Stimulated activated naive B cell treated with anti-CD40 and anti-IgM and Interleukin-4, amounts not matched to agents 10 μg/mL and 1 μg/mL and 100 μg/mL, for 72 hours (primary cell): ENCODE data around the gene PDZRN4.
"Not testable (repeated sequence)": the region's sequence is repeated elsewhere in the genome, so short reads cannot be mapped to it uniquely, and the experiment has no call there.

ENCODE experiments used
- ATAC-seq, 2 donors: fragments of 150-1000 bp; cut with Tn5 transposase; replicated peaks; 2 replicates each; pipeline ENCODE4 v1.10.0; 2021; ENCODE audit warnings: moderate library complexity in 1 of 2
- DNase-seq: peaks from one replicate; pipeline ENCODE4 v3.0.0; 2021
- H3K27ac Mint-ChIP-seq: one replicate; pipeline ENCODE4 v1.8.0; 2022; ENCODE audit warnings: mild to moderate bottlenecking, mixed read lengths
- H3K27me3 Mint-ChIP-seq, 2 donors: one replicate each; pipeline ENCODE4 v1.8.0; 2022; ENCODE audit warnings: mixed read lengths in 2 of 2
- H3K36me3 Mint-ChIP-seq, 2 donors: one replicate each; pipeline ENCODE4 v1.8.0; 2022; ENCODE audit warnings: mixed read lengths in 2 of 2, mild to moderate bottlenecking in 1 of 2
- H3K4me1 Mint-ChIP-seq, 2 donors: one replicate each; pipeline ENCODE4 v1.8.0; 2022; ENCODE audit warnings: mixed read lengths in 2 of 2, mild to moderate bottlenecking in 1 of 2
- H3K4me3 Mint-ChIP-seq, 2 donors: one replicate each; pipeline ENCODE4 v1.8.0; 2022; ENCODE audit warnings: mild to moderate bottlenecking in 2 of 2, mixed read lengths in 2 of 2, moderate library complexity in 1 of 2
- H3K9me3 Mint-ChIP-seq, 2 donors: one replicate each; pipeline ENCODE4 v1.8.0; 2022; ENCODE audit warnings: mixed read lengths in 2 of 2, mild to moderate bottlenecking in 1 of 2

Gene PDZRN4

DNA sequence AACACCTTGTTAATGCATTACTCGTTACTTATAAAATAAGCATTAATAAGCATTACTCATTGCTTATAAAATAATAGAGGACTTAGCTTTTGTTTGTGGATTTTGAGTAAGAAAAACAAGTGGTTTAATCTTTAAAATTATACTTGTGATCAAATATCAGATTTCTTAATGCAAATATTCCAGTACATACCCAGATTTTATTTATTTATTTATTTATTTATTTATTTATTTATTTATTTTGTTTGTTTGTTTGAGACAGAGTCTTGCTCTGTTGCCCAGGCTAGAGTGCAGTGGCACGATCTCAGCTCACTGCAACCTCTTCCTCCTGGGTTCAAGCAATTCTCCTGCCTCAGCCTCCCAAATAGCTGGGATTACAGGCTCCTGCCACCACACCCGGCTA, 3.4 kb downstream of the PDZRN4 start:
- not testable (repeated sequence) for ATAC-seq, H3K36me3 Mint-ChIP-seq, DNase-seq, H3K4me3 Mint-ChIP-seq, H3K27ac Mint-ChIP-seq, H3K9me3 Mint-ChIP-seq
- Mint-ChIP-seq H3K27me3 (peaks cover 28 to 32% of the 10 kb centered on the region in 2 donors), H3K4me1 (peaks cover 15 to 18% of the 10 kb centered on the region in 2 donors)

DNA sequence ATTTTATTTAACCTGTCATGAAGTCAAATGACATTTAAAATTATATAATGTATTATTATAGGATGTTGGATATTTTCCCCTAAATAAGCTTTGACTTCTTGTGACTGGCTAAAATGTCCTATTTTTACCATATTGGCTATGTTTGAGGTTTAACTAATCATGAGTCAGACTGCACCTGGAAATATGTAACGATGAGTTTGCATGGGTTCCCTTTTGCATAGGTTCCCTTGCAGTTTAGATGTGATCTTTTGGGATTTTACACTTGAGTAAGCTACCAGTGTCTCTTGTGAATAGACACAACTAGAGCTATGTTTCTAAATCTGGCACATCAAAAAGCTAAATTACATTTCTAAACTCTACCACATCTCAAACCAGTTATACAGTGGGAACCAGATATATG, 5.2 kb downstream of the PDZRN4 start:
- ATAC-seq (no peak), DNase-seq (no peak)
- Mint-ChIP-seq H3K36me3 (no peaks in the 10 kb centered on the region), H3K9me3 (no peaks in the 10 kb centered on the region), H3K27me3 (peaks cover 16 to 17% of the 10 kb centered on the region in 2 donors), H3K4me1 (peaks cover 10 to 13% of the 10 kb centered on the region in 2 donors), H3K27ac (no peak overlapping the region), H3K4me3 (no peak overlapping the region)

DNA sequence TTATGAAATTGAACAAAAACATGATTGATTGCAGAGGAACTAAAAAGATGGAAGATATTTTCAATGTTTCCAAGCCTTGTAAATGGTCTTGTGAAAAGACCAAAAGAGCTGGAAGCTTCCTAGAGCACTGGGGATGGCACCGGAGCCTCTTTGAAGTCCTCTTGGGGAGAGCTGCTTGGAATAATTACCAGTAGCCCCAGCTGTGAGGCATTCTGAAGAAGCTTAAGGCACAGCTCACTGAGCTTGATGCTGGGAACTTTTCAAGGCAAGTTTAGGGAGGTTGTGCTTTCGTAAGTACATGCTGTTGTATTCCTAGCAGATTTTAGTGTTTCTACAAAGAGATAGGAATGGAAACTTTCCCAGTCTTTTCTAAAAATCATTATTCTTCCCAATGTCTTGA, 13.9 kb downstream of the PDZRN4 start:
- Mint-ChIP-seq H3K9me3 (no peaks in the 10 kb centered on the region), H3K27me3 (no peaks in the 10 kb centered on the region), H3K4me1 (peaks cover 4 to 7% of the 10 kb centered on the region in 2 donors), H3K27ac (no peak overlapping the region), H3K36me3 (no peaks in the 10 kb centered on the region), H3K4me3 (no peak overlapping the region)
- DNase-seq (no peak), ATAC-seq (no peak)

GRCh38 chr12:41205070-41205709, 17.1 kb downstream of the PDZRN4 start:
- H3K27me3 Mint-ChIP-seq = no peaks in the 10 kb centered on the region
- no peaks in the 10 kb centered on the region for H3K9me3 Mint-ChIP-seq
- peak overlapping the region; percentile 1 for H3K27ac Mint-ChIP-seq
- H3K4me1 Mint-ChIP-seq = peaks cover 4 to 7% of the 10 kb centered on the region in 2 donors
- peak in 1 of 2 donors; percentile 19 for ATAC-seq
- no peaks in the 10 kb centered on the region for H3K36me3 Mint-ChIP-seq
- no peak for DNase-seq
- H3K4me3 Mint-ChIP-seq = peak overlapping the region; percentile 7 to 65

DNA sequence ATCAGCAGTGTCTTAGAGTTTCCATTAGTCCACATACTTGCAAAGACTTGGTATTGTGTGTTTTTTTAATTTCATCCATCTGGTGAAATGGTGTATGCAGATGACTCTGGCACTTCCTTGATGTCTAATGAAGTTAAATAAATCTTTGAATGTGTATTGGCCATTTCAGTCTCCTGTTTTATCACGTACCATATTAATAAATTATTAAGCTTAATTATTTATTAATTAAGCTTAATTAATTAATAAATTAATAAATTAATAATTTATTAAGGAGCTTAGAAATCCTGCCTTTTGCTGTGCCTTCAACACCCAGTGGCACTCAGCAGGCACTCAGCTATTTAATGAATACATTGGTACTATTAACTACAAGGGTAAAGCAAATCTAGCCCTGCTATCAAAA, 18.2 kb downstream of the PDZRN4 start:
- Mint-ChIP-seq H3K27ac (no peak overlapping the region), H3K4me3 (no peak overlapping the region), H3K27me3 (no peaks in the 10 kb centered on the region), H3K36me3 (no peaks in the 10 kb centered on the region), H3K9me3 (no peaks in the 10 kb centered on the region), H3K4me1 (peaks cover 4 to 7% of the 10 kb centered on the region in 2 donors)
- ATAC-seq (no peak), DNase-seq (no peak)

GRCh38 chr12:41211448-41211847, 23.3 kb downstream of the PDZRN4 start:
- Mint-ChIP-seq H3K27me3 (peaks cover 0 to 4% of the 10 kb centered on the region in 2 donors), H3K36me3 (no peaks in the 10 kb centered on the region), H3K9me3 (no peaks in the 10 kb centered on the region), H3K27ac (no peak overlapping the region), H3K4me1 (no peaks in the 10 kb centered on the region), H3K4me3 (no peak overlapping the region)
- no peak for DNase-seq
- ATAC-seq = no peak

DNA sequence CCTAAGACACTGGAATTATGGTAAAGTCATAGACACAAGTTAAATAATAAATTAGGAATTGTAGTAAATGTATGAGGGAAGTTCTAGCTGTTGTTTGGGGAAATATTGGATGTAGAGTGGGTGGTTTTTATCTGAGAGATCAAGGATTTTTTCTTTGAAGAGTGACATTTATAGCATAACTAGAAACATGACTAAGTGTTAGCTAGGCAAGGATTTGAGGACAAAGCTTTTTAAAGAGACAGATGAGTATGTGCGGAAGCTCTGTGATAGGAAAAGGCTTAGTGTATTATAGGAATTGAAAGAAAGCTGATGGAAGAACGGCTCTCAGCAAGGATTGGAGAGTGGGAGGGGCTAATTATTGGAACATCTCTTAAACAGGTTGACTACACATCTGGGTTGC, 24.5 kb downstream of the PDZRN4 start:
- DNase-seq (no peak), ATAC-seq (no peak)
- Mint-ChIP-seq H3K4me1 (no peaks in the 10 kb centered on the region), H3K27ac (no peak overlapping the region), H3K36me3 (no peaks in the 10 kb centered on the region), H3K4me3 (no peak overlapping the region), H3K27me3 (peaks cover 0 to 9% of the 10 kb centered on the region in 2 donors), H3K9me3 (no peaks in the 10 kb centered on the region)

- no peaks in the 10 kb centered on the region for H3K36me3 Mint-ChIP-seq
- H3K4me3 Mint-ChIP-seq = no peak overlapping the region
- DNase-seq (no peak), ATAC-seq (no peak)
- H3K4me1 Mint-ChIP-seq = no peaks in the 10 kb centered on the region
- peaks cover 0 to 9% of the 10 kb centered on the region in 2 donors for H3K27me3 Mint-ChIP-seq
- H3K27ac Mint-ChIP-seq = no peak overlapping the region
- H3K9me3 Mint-ChIP-seq = no peaks in the 10 kb centered on the region
Measured at GRCh38 chr12:41213107-41213506, 25.0 kb downstream of the PDZRN4 start.

DNA sequence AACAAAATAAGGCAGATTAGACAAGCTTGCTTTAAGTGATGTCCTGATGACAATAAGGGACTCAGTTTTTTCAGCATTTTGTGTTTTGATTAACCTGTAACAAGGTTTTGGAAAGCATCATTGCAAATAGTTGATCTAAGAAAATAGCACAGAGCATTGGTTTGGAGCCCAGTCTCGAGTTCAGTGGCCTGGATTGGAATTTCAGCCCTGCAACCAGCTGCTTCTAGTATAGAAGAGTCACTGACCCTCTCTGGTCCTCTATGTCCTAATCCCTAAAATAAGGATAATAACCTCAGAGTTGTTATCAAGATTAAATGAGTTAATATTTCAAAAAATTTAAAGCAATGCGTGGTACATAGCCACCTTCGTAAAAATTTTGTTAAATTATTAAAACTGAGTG, 25.5 kb downstream of the PDZRN4 start:
- H3K4me3 Mint-ChIP-seq = no peak overlapping the region

GRCh38 chr12:41217727-41218126, 29.6 kb downstream of the PDZRN4 start:
- Mint-ChIP-seq H3K27ac (no peak overlapping the region), H3K9me3 (no peaks in the 10 kb centered on the region), H3K36me3 (no peaks in the 10 kb centered on the region), H3K4me3 (no peak overlapping the region), H3K27me3 (peaks cover 0 to 14% of the 10 kb centered on the region in 2 donors), H3K4me1 (no peaks in the 10 kb centered on the region)
- no peak for ATAC-seq
- DNase-seq = no peak

More for the DNA sequence above, 25.5 kb downstream of the PDZRN4 start:
- ATAC-seq (no peak), DNase-seq (no peak)
- Mint-ChIP-seq H3K36me3 (no peaks in the 10 kb centered on the region), H3K4me1 (no peaks in the 10 kb centered on the region), H3K27ac (no peak overlapping the region), H3K9me3 (no peaks in the 10 kb centered on the region), H3K27me3 (peaks cover 0 to 9% of the 10 kb centered on the region in 2 donors)

- DNase-seq (no peak), ATAC-seq (no peak)
- no peak overlapping the region for H3K4me3 Mint-ChIP-seq
- no peak overlapping the region for H3K27ac Mint-ChIP-seq
- H3K4me1 Mint-ChIP-seq = peaks cover 0 to 2% of the 10 kb centered on the region in 2 donors
- H3K36me3 Mint-ChIP-seq = no peaks in the 10 kb centered on the region
- H3K9me3 Mint-ChIP-seq = no peaks in the 10 kb centered on the region
- H3K27me3 Mint-ChIP-seq = peaks cover 0 to 10% of the 10 kb centered on the region in 2 donors
Measured at GRCh38 chr12:41220931-41221330, 32.8 kb downstream of the PDZRN4 start.

DNA sequence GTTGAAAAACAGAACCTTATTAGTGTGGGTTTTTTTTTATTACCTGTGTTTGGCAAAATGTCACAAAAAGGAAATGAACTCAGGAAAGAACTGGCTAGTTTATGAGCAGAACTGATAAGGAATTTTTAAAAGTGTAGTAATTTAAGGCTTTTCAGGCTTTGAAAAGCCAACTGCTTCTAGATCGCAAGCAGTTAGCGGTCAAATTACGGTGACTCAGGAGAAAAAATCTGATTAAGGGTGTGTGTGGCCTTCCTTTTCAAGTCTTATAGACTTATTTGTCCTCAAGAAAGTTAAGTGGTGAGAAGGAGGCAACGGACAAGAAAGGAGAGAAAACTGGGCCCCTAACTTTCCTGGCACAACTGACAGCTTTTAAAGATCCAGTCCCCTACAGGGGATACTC, 33.4 kb downstream of the PDZRN4 start:
- ATAC-seq (no peak), DNase-seq (no peak)
- no peak overlapping the region for H3K4me3 Mint-ChIP-seq
- H3K27ac Mint-ChIP-seq = no peak overlapping the region
- no peaks in the 10 kb centered on the region for H3K36me3 Mint-ChIP-seq
- no peaks in the 10 kb centered on the region for H3K9me3 Mint-ChIP-seq
- H3K27me3 Mint-ChIP-seq = peaks cover 0 to 10% of the 10 kb centered on the region in 2 donors
- H3K4me1 Mint-ChIP-seq = peaks cover 0 to 7% of the 10 kb centered on the region in 2 donors

DNA sequence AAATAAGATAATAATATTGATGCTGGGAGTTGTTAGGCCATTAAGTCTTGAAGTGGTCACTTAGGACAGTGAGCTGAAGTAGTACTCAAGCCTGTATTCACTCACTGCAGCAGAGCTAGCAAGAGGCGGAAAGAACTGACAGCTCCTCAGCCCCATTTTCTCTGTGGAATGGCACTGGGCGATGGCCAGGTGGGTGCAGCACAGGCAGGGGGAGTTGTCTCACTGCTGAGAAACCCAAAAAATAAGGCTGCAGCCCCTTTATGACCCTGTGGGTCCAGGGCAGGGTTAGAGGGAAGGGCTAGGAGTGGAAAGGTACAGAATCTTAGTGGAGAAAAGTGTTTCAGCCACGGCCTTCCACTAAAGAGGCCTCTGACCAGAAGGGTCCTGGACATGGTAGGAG, 35.5 kb downstream of the PDZRN4 start:
- ATAC-seq = no peak
- Mint-ChIP-seq H3K4me3 (no peak overlapping the region), H3K27ac (no peak overlapping the region), H3K27me3 (peaks cover 0 to 5% of the 10 kb centered on the region in 2 donors), H3K4me1 (peaks cover 5 to 24% of the 10 kb centered on the region in 2 donors), H3K9me3 (no peaks in the 10 kb centered on the region), H3K36me3 (no peaks in the 10 kb centered on the region)
- no peak for DNase-seq

GRCh38 chr12:41224066-41224465, 35.9 kb downstream of the PDZRN4 start:
- peaks cover 5 to 24% of the 10 kb centered on the region in 2 donors for H3K4me1 Mint-ChIP-seq

DNA sequence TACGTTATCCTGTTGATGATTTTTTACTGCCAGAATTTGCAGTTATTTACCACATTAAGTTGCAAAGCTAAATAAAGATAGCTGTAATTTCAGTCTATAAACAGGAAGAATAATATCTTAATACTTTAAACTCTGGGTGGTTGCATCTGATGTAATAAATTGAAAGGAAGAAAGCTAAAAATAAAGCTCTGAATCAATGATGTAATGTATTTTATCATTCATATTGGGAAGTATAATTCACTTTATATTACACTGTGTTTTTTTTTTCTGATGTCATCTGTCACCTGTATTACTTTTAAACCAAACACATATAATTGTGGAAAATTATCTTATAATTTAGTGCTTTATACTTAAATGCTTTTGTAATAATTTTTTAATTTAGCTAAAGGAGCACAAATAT, 37.1 kb downstream of the PDZRN4 start:
- Mint-ChIP-seq H3K27me3 (no peaks in the 10 kb centered on the region), H3K4me3 (no peak overlapping the region), H3K4me1 (peaks cover 5 to 24% of the 10 kb centered on the region in 2 donors), H3K27ac (no peak overlapping the region), H3K9me3 (no peaks in the 10 kb centered on the region), H3K36me3 (no peaks in the 10 kb centered on the region)
- ATAC-seq (no peak), DNase-seq (no peak)

More at GRCh38 chr12:41224066-41224465, 35.9 kb downstream of the PDZRN4 start:
- ATAC-seq (no peak), DNase-seq (no peak)
- H3K4me3 Mint-ChIP-seq = no peak overlapping the region
- no peaks in the 10 kb centered on the region for H3K9me3 Mint-ChIP-seq
- H3K27ac Mint-ChIP-seq = no peak overlapping the region
- H3K27me3 Mint-ChIP-seq = peaks cover 0 to 2% of the 10 kb centered on the region in 2 donors
- H3K36me3 Mint-ChIP-seq = no peaks in the 10 kb centered on the region
